HL-60 (cell line): ENCODE results near the gene DLD.

Source experiments
- DNase-seq, 2 experiments: peaks; one replicate each; pipeline ENCODE4 v3.0.0-alpha.2; 2010 to 2020; ENCODE audit warnings: low read depth in 1 of 2, low spot score in 1 of 2
- H3K27ac ChIP-seq: fragments of 250-450 bp; sonication (Bioruptor Pico); replicated peaks from 2 replicates; pipeline ENCODE4 v1.5.1; 2020; ENCODE audit warnings: mild to moderate bottlenecking, moderate library complexity
- H3K27me3 ChIP-seq: fragments of 250-450 bp; sonication (Bioruptor Pico); 2 replicates; pipeline ENCODE4 v1.5.1; 2021; ENCODE audit warnings: mild to moderate bottlenecking, moderate library complexity; ENCODE audit not compliant: insufficient read depth, poor library complexity, severe bottlenecking
- H3K4me3 ChIP-seq: replicated peaks from 2 replicates; pipeline ENCODE4 v1.5.1; 2011; ENCODE audit warnings: mild to moderate bottlenecking, control low read depth, low read length; ENCODE audit not compliant: insufficient read depth
- CTCF ChIP-seq: IDR thresholded peaks from one replicate; pipeline ENCODE4 v1.5.1; 2011; ENCODE audit warnings: low read length, control low read depth, inconsistent platforms; ENCODE audit not compliant: insufficient read depth
- GABPA ChIP-seq: IDR thresholded peaks from 2 replicates; pipeline ENCODE4 v1.6.1; 2012; ENCODE audit warnings: low read depth
- POLR2AphosphoS5 ChIP-seq: IDR thresholded peaks from 2 replicates; pipeline ENCODE4 v1.6.1; 2012; ENCODE audit warnings: low read depth
- REST ChIP-seq: IDR thresholded peaks from 2 replicates; pipeline ENCODE4 v1.6.1; 2012; ENCODE audit warnings: low read depth; ENCODE audit not compliant: insufficient replicate concordance
- SPI1 ChIP-seq: IDR thresholded peaks from 2 replicates; pipeline ENCODE4 v1.6.1; 2012; ENCODE audit warnings: low read depth, mild to moderate bottlenecking, borderline replicate concordance

The DLD gene

GRCh38 chr7:107858280-107858679 is 32.7 kb upstream of the DLD start:
- no peak overlapping the region for H3K27ac ChIP-seq
- no peak overlapping the region for H3K4me3 ChIP-seq
- TF ChIP-seq SPI1: no peak
- TF ChIP-seq REST: no peak
- TF ChIP-seq POLR2AphosphoS5: no peak
- no peak for TF ChIP-seq CTCF
- TF ChIP-seq GABPA: no peak
- H3K27me3 ChIP-seq: no peaks in the 10 kb centered on the region
- DNase-seq: no peak

DNA sequence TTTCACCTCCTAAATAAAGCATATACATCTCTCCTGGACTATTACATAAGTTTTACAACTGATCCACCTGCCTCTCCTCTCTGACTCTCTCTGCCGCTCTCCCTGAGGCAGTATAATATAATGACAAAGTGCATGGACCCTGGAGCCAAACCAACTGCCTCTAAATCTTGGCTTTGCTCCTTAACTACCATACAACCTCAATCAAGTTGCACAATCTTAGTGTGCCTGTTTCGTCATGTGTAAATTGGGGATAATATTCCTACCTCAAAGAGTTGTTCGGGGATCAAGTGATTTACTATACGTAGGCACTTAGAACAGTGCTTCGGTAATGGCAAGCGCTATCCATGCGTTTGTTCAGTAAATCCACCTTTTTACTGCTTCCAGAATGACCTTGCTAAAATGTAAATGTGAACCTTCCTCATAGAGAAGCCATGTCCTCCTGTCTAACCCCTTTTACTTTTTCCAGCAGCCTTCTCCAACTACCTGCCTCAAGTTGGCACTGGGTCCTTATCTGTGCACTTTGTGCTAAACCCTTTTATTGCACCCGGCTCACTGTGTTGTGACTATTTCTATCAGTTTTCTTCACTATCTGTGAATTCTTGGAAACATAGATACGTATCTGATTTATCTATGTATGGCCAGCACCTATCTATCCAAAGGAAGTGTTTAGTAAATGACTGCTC is 30.6 kb upstream of the DLD start:
- Histone ChIP-seq H3K27me3 (no peaks in the 10 kb centered on the region), H3K27ac (no peak overlapping the region), H3K4me3 (no peak overlapping the region)
- DNase-seq: no peak
- TF ChIP-seq SPI1: no peak
- TF ChIP-seq REST: no peak
- TF ChIP-seq CTCF: no peak
- no peak for TF ChIP-seq GABPA
- no peak for TF ChIP-seq POLR2AphosphoS5

DNA sequence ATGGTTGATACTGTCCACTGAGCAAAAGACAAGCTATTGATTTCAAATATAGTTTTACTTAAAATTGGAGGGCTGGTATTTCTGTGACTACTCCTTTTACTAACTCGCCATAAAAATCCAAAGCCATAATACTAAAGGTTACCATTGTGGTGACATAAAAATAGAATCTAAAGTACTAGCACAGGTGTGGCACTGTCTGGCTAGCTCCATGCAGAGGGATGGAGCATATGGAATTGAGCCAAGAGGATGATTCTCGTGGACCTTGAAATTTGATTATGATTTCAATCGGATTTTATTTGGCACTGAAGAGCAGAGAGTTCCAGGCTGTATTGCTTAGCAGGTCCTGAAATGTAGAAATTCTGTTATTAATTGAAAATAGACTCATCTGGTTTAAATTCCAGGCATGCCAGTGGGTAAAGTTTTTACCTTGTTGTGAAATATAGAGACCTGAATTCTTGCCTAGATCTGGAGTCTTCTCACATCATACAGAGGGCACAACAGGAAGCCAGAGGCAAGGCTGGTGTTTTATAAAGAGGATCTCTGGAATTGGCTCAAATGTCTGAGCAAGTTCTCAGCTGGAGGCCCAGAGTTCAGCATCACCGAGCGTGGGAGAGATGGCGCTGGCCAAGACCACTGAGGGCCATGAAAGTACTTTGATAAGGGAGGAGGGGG is 29.9 kb upstream of the DLD start:
- TF ChIP-seq REST (no peak), SPI1 (no peak), GABPA (no peak), POLR2AphosphoS5 (no peak), CTCF (no peak)
- DNase-seq: no peak
- H3K27me3 ChIP-seq: no peaks in the 10 kb centered on the region
- no peak overlapping the region for H3K4me3 ChIP-seq
- H3K27ac ChIP-seq: no peak overlapping the region
